SK-N-SH treated with all-trans-retinoic acid at 6 μM for 48 hours (cell line): ENCODE results near the gene ACKR1.

Source experiments
- CSDC2 ChIP-seq: fragments of 250-450 bp; sonication (Bioruptor Pico); IDR thresholded peaks from 2 replicates; pipeline ENCODE4 v1.5.0; 2020; ENCODE audit warnings: mild to moderate bottlenecking, moderate library complexity
- ISL1 ChIP-seq: fragments of 250-450 bp; sonication (Bioruptor Pico); IDR thresholded peaks from 2 replicates; pipeline ENCODE4 v2.1.2; 2022; ENCODE audit warnings: mild to moderate bottlenecking, moderate library complexity
- PPARA ChIP-seq: fragments of 250-450 bp; sonication (Bioruptor Pico); IDR thresholded peaks from 2 replicates; pipeline ENCODE4 v1.5.0; 2020; ENCODE audit warnings: mild to moderate bottlenecking, borderline replicate concordance
- RARB ChIP-seq: fragments of 250-450 bp; sonication (Bioruptor Pico); IDR thresholded peaks from 2 replicates; pipeline ENCODE4 v1.8.0; 2021; ENCODE audit warnings: mild to moderate bottlenecking, moderate library complexity
- ZC3H10 ChIP-seq: fragments of 250-450 bp; sonication (Bioruptor Pico); IDR thresholded peaks from 2 replicates; pipeline ENCODE4 v1.5.1; 2021; ENCODE audit warnings: mild to moderate bottlenecking, moderate library complexity
- ZFP3 ChIP-seq: fragments of 250-450 bp; sonication (Bioruptor Pico); IDR thresholded peaks from 2 replicates; pipeline ENCODE4 v1.5.0; 2020; ENCODE audit warnings: mild to moderate bottlenecking, moderate library complexity
- ZFP30 ChIP-seq: fragments of 450-650 bp; formaldehyde crosslinking; IDR thresholded peaks from 2 replicates; pipeline ENCODE4 v1.5.0; 2022; ENCODE audit warnings: mild to moderate bottlenecking, moderate library complexity
- ZNF565 ChIP-seq: fragments of 450-650 bp; formaldehyde crosslinking; conservative IDR thresholded peaks from 2 replicates; pipeline ENCODE4 v1.5.0; 2020; ENCODE audit warnings: low read depth, mild to moderate bottlenecking, moderate library complexity
- ZNF8 ChIP-seq: fragments of 450-650 bp; formaldehyde crosslinking; IDR thresholded peaks from 2 replicates; pipeline ENCODE4 v1.5.0; 2020; ENCODE audit warnings: mild to moderate bottlenecking, moderate library complexity
- TF ChIP-seq, protein P1 (sequence below): fragments of 250-450 bp; sonication (Bioruptor Pico); IDR thresholded peaks from 2 replicates; pipeline ENCODE4 v1.5.0; 2020; ENCODE audit warnings: mild to moderate bottlenecking, moderate library complexity
- TF ChIP-seq, protein P2 (sequence below): fragments of 250-450 bp; sonication (Bioruptor Pico); IDR thresholded peaks from 2 replicates; pipeline ENCODE4 v1.8.0; 2020; ENCODE audit warnings: mild to moderate bottlenecking, moderate library complexity, borderline replicate concordance
- TF ChIP-seq, protein P3 (sequence below): fragments of 250-450 bp; sonication (Bioruptor Pico); IDR thresholded peaks from 2 replicates; pipeline ENCODE4 v1.8.0; 2021; ENCODE audit warnings: low read depth, mild to moderate bottlenecking, moderate library complexity, borderline replicate concordance
- TF ChIP-seq, protein P4 (sequence below): fragments of 250-450 bp; sonication (Bioruptor Pico); IDR thresholded peaks from 2 replicates; pipeline ENCODE4 v1.5.1; 2020; ENCODE audit warnings: low read depth, mild to moderate bottlenecking, moderate library complexity

- no peak for TF ChIP-seq ZNF565 (CRISPR knock-in tag)
- no peak for TF ChIP-seq ZFP30
- TF ChIP-seq ZNF8 (CRISPR knock-in tag) = no peak
- no peak for TF ChIP-seq RARB
- TF ChIP-seq, protein P1, sequence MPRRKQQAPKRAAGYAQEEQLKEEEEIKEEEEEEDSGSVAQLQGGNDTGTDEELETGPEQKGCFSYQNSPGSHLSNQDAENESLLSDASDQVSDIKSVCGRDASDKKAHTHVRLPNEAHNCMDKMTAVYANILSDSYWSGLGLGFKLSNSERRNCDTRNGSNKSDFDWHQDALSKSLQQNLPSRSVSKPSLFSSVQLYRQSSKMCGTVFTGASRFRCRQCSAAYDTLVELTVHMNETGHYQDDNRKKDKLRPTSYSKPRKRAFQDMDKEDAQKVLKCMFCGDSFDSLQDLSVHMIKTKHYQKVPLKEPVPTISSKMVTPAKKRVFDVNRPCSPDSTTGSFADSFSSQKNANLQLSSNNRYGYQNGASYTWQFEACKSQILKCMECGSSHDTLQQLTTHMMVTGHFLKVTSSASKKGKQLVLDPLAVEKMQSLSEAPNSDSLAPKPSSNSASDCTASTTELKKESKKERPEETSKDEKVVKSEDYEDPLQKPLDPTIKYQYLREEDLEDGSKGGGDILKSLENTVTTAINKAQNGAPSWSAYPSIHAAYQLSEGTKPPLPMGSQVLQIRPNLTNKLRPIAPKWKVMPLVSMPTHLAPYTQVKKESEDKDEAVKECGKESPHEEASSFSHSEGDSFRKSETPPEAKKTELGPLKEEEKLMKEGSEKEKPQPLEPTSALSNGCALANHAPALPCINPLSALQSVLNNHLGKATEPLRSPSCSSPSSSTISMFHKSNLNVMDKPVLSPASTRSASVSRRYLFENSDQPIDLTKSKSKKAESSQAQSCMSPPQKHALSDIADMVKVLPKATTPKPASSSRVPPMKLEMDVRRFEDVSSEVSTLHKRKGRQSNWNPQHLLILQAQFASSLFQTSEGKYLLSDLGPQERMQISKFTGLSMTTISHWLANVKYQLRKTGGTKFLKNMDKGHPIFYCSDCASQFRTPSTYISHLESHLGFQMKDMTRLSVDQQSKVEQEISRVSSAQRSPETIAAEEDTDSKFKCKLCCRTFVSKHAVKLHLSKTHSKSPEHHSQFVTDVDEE (CRISPR knock-in tag) = no peak
- TF ChIP-seq ZFP3 (CRISPR knock-in tag) = no peak
- TF ChIP-seq, protein P2, sequence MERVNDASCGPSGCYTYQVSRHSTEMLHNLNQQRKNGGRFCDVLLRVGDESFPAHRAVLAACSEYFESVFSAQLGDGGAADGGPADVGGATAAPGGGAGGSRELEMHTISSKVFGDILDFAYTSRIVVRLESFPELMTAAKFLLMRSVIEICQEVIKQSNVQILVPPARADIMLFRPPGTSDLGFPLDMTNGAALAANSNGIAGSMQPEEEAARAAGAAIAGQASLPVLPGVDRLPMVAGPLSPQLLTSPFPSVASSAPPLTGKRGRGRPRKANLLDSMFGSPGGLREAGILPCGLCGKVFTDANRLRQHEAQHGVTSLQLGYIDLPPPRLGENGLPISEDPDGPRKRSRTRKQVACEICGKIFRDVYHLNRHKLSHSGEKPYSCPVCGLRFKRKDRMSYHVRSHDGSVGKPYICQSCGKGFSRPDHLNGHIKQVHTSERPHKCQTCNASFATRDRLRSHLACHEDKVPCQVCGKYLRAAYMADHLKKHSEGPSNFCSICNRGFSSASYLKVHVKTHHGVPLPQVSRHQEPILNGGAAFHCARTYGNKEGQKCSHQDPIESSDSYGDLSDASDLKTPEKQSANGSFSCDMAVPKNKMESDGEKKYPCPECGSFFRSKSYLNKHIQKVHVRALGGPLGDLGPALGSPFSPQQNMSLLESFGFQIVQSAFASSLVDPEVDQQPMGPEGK (CRISPR knock-in tag) = no peak
- no peak for TF ChIP-seq CSDC2 (CRISPR knock-in tag)
- TF ChIP-seq PPARA = no peak
- no peak for TF ChIP-seq ZC3H10 (CRISPR knock-in tag)
- TF ChIP-seq, protein P3, sequence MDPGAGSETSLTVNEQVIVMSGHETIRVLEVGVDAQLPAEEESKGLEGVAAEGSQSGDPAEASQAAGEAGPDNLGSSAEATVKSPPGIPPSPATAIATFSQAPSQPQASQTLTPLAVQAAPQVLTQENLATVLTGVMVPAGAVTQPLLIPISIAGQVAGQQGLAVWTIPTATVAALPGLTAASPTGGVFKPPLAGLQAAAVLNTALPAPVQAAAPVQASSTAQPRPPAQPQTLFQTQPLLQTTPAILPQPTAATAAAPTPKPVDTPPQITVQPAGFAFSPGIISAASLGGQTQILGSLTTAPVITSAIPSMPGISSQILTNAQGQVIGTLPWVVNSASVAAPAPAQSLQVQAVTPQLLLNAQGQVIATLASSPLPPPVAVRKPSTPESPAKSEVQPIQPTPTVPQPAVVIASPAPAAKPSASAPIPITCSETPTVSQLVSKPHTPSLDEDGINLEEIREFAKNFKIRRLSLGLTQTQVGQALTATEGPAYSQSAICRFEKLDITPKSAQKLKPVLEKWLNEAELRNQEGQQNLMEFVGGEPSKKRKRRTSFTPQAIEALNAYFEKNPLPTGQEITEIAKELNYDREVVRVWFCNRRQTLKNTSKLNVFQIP (CRISPR knock-in tag) = no peak
- TF ChIP-seq ISL1 (CRISPR knock-in tag) = no peak
- TF ChIP-seq, protein P4, sequence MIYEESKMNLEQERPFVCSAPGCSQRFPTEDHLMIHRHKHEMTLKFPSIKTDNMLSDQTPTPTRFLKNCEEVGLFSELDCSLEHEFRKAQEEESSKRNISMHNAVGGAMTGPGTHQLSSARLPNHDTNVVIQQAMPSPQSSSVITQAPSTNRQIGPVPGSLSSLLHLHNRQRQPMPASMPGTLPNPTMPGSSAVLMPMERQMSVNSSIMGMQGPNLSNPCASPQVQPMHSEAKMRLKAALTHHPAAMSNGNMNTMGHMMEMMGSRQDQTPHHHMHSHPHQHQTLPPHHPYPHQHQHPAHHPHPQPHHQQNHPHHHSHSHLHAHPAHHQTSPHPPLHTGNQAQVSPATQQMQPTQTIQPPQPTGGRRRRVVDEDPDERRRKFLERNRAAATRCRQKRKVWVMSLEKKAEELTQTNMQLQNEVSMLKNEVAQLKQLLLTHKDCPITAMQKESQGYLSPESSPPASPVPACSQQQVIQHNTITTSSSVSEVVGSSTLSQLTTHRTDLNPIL (CRISPR knock-in tag) = no peak
These were observed 14.2 kb upstream of the ACKR1 start for GRCh38 chr1:159190441-159190840.
